ENCODE measurements around the gene SMO.

SMO gene

DNA sequence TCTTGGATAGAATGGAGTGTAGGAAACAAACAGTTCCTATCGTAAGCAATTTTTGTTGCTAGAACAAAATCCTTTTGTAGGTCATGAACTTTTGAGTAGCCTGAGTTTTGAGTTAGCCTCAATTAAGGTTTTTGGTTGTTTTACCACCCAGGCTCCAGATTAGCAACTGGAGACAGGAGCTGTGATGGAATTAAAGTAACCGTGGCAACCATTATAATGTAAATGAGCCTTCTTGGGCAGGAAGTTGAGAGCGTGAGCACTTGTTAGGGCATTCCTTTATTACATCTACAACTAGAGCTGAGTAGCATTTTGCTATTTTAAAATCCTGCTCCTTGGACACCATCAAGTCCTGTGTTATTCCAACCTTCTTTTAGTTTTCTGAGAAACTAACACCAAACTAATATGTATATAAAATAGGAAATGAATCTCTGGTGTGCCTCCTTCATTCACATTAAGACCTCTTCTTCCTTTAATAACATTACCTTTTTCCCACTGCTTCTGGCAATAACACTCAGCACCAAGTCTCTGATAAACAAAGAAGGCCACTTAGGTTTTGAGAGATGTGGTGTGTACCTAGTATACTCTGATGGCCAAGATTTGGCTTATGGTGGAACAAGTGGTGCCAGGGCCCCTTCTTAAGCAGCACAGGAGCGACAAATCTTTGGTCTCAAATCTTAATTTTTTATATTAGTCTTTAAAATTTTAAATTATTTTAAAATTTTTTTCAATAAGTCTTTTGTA lies 70.4 kb downstream of the SMO start:
- no peaks in the 10 kb centered on the region for H3F3A ChIP-seq (ENCODE audit: insufficient read depth, low read length)
- no peaks in the 10 kb centered on the region for H3K36me3 ChIP-seq (ENCODE audit: insufficient read depth, low read length)
- no peak overlapping the region for H3K4me2 ChIP-seq (ENCODE audit: low read length)
- peaks cover 7% of the 10 kb centered on the region for H3K4me1 ChIP-seq (ENCODE audit: insufficient read depth, low read length, severe bottlenecking)
- H3K9me3 ChIP-seq (ENCODE audit: low read length) = no peaks in the 10 kb centered on the region
- no peak overlapping the region for H3K4me3 ChIP-seq (ENCODE audit: low read depth, low read length, poor library complexity, severe bottlenecking)
- TF ChIP-seq, protein P1, sequence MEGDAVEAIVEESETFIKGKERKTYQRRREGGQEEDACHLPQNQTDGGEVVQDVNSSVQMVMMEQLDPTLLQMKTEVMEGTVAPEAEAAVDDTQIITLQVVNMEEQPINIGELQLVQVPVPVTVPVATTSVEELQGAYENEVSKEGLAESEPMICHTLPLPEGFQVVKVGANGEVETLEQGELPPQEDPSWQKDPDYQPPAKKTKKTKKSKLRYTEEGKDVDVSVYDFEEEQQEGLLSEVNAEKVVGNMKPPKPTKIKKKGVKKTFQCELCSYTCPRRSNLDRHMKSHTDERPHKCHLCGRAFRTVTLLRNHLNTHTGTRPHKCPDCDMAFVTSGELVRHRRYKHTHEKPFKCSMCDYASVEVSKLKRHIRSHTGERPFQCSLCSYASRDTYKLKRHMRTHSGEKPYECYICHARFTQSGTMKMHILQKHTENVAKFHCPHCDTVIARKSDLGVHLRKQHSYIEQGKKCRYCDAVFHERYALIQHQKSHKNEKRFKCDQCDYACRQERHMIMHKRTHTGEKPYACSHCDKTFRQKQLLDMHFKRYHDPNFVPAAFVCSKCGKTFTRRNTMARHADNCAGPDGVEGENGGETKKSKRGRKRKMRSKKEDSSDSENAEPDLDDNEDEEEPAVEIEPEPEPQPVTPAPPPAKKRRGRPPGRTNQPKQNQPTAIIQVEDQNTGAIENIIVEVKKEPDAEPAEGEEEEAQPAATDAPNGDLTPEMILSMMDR (IDR thresholded peaks at IDR 0.05; ENCODE audit: low read length) = no peak
- no peak for TF ChIP-seq EZH2 (IDR thresholded peaks at IDR 0.05; ENCODE audit: borderline replicate concordance, low read length)
- no peaks in the 10 kb centered on the region for H3K9me2 ChIP-seq (ENCODE audit: low read depth, low read length)
- H4K20me1 ChIP-seq (ENCODE audit: insufficient read depth, low read length) = no peaks in the 10 kb centered on the region
- H3K27me3 ChIP-seq (ENCODE audit: insufficient read depth, low read length) = no peaks in the 10 kb centered on the region
- no peak overlapping the region for H2AFZ ChIP-seq (ENCODE audit: low read length)
- H3K27ac ChIP-seq (ENCODE audit: low read depth, low read length, poor library complexity, severe bottlenecking) = no peak overlapping the region
- no peak overlapping the region for H3K9ac ChIP-seq (ENCODE audit: low read length)
- no peaks in the 10 kb centered on the region for H3K79me2 ChIP-seq (ENCODE audit: insufficient read depth, low read length)

DNA sequence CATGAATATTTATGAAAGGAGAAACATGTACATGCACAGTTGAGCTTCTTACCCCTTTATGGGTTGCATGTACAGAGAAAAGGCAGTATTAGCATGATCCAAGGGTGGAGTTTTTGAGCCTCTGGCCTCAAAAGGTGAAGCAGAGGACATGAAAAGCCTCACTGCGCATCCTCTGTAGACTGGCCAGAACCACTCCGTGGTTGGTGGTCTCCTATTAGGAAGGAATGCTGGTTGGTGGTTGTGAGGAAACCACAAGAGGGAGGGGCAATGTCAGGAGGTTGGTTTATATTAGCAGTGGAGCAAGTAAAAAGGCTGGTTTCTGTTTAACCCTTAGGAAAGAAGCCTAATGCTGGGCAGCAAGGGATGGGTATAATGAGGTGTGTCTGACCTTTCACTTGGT lies 73.9 kb downstream of the SMO start:
- Histone ChIP-seq H3F3A (ENCODE audit: insufficient read depth, low read length) (no peaks in the 10 kb centered on the region), H4K20me1 (ENCODE audit: insufficient read depth, low read length) (no peaks in the 10 kb centered on the region), H3K9ac (ENCODE audit: low read length) (no peak overlapping the region), H3K36me3 (ENCODE audit: insufficient read depth, low read length) (no peaks in the 10 kb centered on the region), H3K4me3 (ENCODE audit: low read depth, low read length, poor library complexity, severe bottlenecking) (no peak overlapping the region), H3K9me2 (ENCODE audit: low read depth, low read length) (no peaks in the 10 kb centered on the region), H3K27me3 (ENCODE audit: insufficient read depth, low read length) (no peaks in the 10 kb centered on the region), H3K9me3 (ENCODE audit: low read length) (no peaks in the 10 kb centered on the region), H3K4me1 (ENCODE audit: insufficient read depth, low read length, severe bottlenecking) (peaks cover 7% of the 10 kb centered on the region), H3K79me2 (ENCODE audit: insufficient read depth, low read length) (no peaks in the 10 kb centered on the region), H3K27ac (ENCODE audit: low read depth, low read length, poor library complexity, severe bottlenecking) (no peak overlapping the region), H2AFZ (ENCODE audit: low read length) (no peak overlapping the region), H3K4me2 (ENCODE audit: low read length) (no peak overlapping the region)
- TF ChIP-seq EZH2 (IDR thresholded peaks at IDR 0.05; ENCODE audit: borderline replicate concordance, low read length) = no peak
- TF ChIP-seq, protein P1 (IDR thresholded peaks at IDR 0.05; ENCODE audit: low read length) = no peak

Measured in OCI-LY1 (cell line).